DND-41 (cell line): Measurements from ENCODE around the gene CBARP.

Source experiments
- ATAC-seq: fragments of 200-7000 bp; cut with Tn5 transposase; 3 replicates; pipeline ENCODE4 v1.9.1; 2021; ENCODE audit warnings: low read depth; ENCODE audit not compliant: insufficient read depth
- DNase-seq: peaks from one replicate; pipeline ENCODE4 v3.0.0-alpha.2; 2020
- H2AFZ ChIP-seq: 2 replicates; pipeline ENCODE4 v1.6.0; 2012; ENCODE audit warnings: low read depth, low read length
- H3K27ac ChIP-seq: 2 replicates; pipeline ENCODE4 v1.5.1; 2012; ENCODE audit warnings: low read length, inconsistent platforms
- H3K27me3 ChIP-seq: fragments of 200-600 bp; sonication (generic); 2 replicates; pipeline ENCODE4 v1.6.0; 2012; ENCODE audit warnings: low read length, mild to moderate bottlenecking, inconsistent platforms; ENCODE audit not compliant: insufficient read depth, poor library complexity
- H3K36me3 ChIP-seq: 2 replicates; pipeline ENCODE4 v1.5.1; 2012; ENCODE audit warnings: low read length, inconsistent platforms; ENCODE audit not compliant: insufficient read depth
- H3K4me1 ChIP-seq: 2 replicates; pipeline ENCODE4 v1.5.1; 2012; ENCODE audit warnings: mild to moderate bottlenecking, low read length; ENCODE audit not compliant: insufficient read depth
- H3K4me2 ChIP-seq: 2 replicates; pipeline ENCODE4 v1.6.0; 2012; ENCODE audit warnings: mild to moderate bottlenecking, moderate library complexity, low read length, inconsistent platforms; ENCODE audit not compliant: insufficient read depth
- H3K4me3 ChIP-seq, 2 experiments: fragments of 200-600 bp in 1 of 2; shearing (Covaris generic) in 1 of 2; 2 replicates each; pipeline ENCODE4 v1.5.1; 2012 to 2016; ENCODE audit warnings: inconsistent platforms in 2 of 2, low read length in 2 of 2, mild to moderate bottlenecking in 2 of 2, low read depth in 1 of 2, moderate library complexity in 1 of 2
- H3K79me2 ChIP-seq: 2 replicates; pipeline ENCODE4 v1.6.0; 2012; ENCODE audit warnings: low read length, inconsistent platforms; ENCODE audit not compliant: insufficient read depth
- H3K9ac ChIP-seq: 2 replicates; pipeline ENCODE4 v1.6.0; 2012; ENCODE audit warnings: low read depth, mild to moderate bottlenecking, inconsistent platforms, low read length, moderate library complexity
- H3K9me3 ChIP-seq: 2 replicates; pipeline ENCODE4 v1.5.1; 2012; ENCODE audit warnings: low read length, moderate library complexity, mild to moderate bottlenecking, inconsistent platforms; ENCODE audit not compliant: insufficient read depth, severe bottlenecking
- H4K20me1 ChIP-seq: 2 replicates; pipeline ENCODE4 v1.6.0; 2012; ENCODE audit warnings: low read length; ENCODE audit not compliant: insufficient read depth
- EZH2 ChIP-seq: IDR thresholded peaks from 3 replicates; pipeline ENCODE4 v1.6.1; 2012; ENCODE audit warnings: borderline replicate concordance, low read depth, mild to moderate bottlenecking, moderate library complexity, low read length, inconsistent platforms; ENCODE audit not compliant: severe bottlenecking
- TF ChIP-seq, protein P1 (sequence below): IDR thresholded peaks from 2 replicates; pipeline ENCODE4 v1.5.1; 2012; ENCODE audit warnings: borderline replicate concordance, low read length, moderate library complexity, mild to moderate bottlenecking; ENCODE audit not compliant: poor library complexity, severe bottlenecking; ENCODE audit errors: extremely low read depth

CBARP gene

GRCh38 chr19:1284979-1285736 lies 47.4 kb upstream of the CBARP start:
- Histone ChIP-seq H3K79me2 (no peaks in the 10 kb centered on the region), H3K4me2 (no peak overlapping the region), H3K36me3 (peaks cover under 1% of the 10 kb centered on the region; the same call in 1 of the 2 replicates), H3K27ac (no peak overlapping the region), H4K20me1 (peaks cover 6% of the 10 kb centered on the region), H3K4me3 (no peak overlapping the region), H3K9ac (no peak overlapping the region), H3K27me3 (no peaks in the 10 kb centered on the region), H3K4me1 (no peaks in the 10 kb centered on the region), H2AFZ (no peak overlapping the region), H3K9me3 (no peaks in the 10 kb centered on the region)
- DNase-seq (no peak), ATAC-seq (no peak)
- TF ChIP-seq EZH2, result no peak
- TF ChIP-seq, protein P1, sequence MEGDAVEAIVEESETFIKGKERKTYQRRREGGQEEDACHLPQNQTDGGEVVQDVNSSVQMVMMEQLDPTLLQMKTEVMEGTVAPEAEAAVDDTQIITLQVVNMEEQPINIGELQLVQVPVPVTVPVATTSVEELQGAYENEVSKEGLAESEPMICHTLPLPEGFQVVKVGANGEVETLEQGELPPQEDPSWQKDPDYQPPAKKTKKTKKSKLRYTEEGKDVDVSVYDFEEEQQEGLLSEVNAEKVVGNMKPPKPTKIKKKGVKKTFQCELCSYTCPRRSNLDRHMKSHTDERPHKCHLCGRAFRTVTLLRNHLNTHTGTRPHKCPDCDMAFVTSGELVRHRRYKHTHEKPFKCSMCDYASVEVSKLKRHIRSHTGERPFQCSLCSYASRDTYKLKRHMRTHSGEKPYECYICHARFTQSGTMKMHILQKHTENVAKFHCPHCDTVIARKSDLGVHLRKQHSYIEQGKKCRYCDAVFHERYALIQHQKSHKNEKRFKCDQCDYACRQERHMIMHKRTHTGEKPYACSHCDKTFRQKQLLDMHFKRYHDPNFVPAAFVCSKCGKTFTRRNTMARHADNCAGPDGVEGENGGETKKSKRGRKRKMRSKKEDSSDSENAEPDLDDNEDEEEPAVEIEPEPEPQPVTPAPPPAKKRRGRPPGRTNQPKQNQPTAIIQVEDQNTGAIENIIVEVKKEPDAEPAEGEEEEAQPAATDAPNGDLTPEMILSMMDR, result no peak

GRCh38 chr19:1284293-1284978 lies 46.6 kb upstream of the CBARP start:
- H3K27me3 ChIP-seq, result no peaks in the 10 kb centered on the region
- ATAC-seq, result no peak
- H3K36me3 ChIP-seq, result peaks cover 8% of the 10 kb centered on the region
- no peak overlapping the region for H3K9ac ChIP-seq
- no peak for DNase-seq
- no peak overlapping the region for H2AFZ ChIP-seq
- H3K4me3 ChIP-seq, result no peak overlapping the region
- H3K9me3 ChIP-seq, result no peaks in the 10 kb centered on the region
- H3K27ac ChIP-seq, result no peak overlapping the region
- no peaks in the 10 kb centered on the region for H3K79me2 ChIP-seq
- peaks cover 12% of the 10 kb centered on the region for H4K20me1 ChIP-seq
- H3K4me1 ChIP-seq, result no peaks in the 10 kb centered on the region
- no peak overlapping the region for H3K4me2 ChIP-seq
- no peak for TF ChIP-seq EZH2
- TF ChIP-seq, protein P1, result no peak

GRCh38 chr19:1283917-1284292 lies 46.1 kb upstream of the CBARP start:
- Histone ChIP-seq H3K79me2 (no peaks in the 10 kb centered on the region), H3K27me3 (no peaks in the 10 kb centered on the region), H3K4me2 (no peak overlapping the region), H4K20me1 (peaks cover 15% of the 10 kb centered on the region), H2AFZ (no peak overlapping the region), H3K9me3 (no peaks in the 10 kb centered on the region), H3K27ac (no peak overlapping the region), H3K36me3 (peaks cover 13% of the 10 kb centered on the region), H3K9ac (no peak overlapping the region), H3K4me1 (no peaks in the 10 kb centered on the region), H3K4me3 (no peak overlapping the region)
- TF ChIP-seq, protein P1, result no peak
- no peak for TF ChIP-seq EZH2
- DNase-seq, result no peak
- ATAC-seq, result no peak
